GM18508 (cell line): ENCODE data around the gene RNPC3.
"Not testable (repeated sequence)": the region's sequence is repeated elsewhere in the genome, so short reads cannot be mapped to it uniquely, and the experiment has no call there.

Experiments used
- ATAC-seq: cut with Tn5 transposase; IDR thresholded peaks from one replicate; pipeline ENCODE4 v1.9.1; 2021; ENCODE audit warnings: moderate number of reproducible peaks; ENCODE audit not compliant: insufficient read depth, unreplicated experiment

Gene RNPC3

GRCh38 chr1:103546496-103546895, 21.0 kb downstream of the RNPC3 start:
- ATAC-seq: no peak

DNA sequence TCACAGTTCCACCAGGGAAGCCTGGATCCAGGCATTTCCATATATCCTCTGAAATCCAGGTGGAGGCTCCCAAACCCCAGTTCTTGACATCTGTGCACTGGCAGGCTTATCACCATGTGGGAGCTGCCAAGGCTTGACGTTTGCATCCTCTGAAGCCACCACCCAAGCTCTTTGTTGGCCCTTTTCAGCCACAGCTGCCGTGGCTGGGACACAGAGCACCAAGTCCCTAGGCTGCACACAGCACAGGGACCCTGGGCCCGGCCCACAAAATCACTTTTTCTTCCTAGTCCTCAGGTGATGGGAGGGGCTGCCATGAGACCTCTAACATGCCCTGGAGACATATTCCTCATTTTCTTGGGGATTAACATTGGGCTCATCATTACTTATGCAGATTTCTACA, 22.3 kb downstream of the RNPC3 start:
- no peak for ATAC-seq

DNA sequence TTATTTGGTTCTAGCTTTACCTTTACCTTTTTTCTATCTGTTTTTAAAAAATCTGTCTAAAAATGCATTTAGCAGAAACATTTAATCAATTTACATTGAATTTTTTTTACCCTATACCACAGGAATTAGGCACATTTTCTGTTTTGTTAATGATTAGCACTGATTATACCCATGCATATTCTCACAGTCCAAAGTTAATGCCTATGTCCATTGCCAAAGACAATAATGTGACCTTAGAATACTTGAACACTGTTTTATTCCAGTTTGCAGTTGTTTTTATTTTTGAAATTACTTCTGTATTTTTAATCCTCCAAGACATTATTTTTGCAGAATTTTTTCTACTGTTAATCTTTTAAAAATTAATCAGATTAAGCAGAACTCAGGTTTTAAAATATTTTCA, 34.9 kb downstream of the RNPC3 start:
- no peak for ATAC-seq

DNA sequence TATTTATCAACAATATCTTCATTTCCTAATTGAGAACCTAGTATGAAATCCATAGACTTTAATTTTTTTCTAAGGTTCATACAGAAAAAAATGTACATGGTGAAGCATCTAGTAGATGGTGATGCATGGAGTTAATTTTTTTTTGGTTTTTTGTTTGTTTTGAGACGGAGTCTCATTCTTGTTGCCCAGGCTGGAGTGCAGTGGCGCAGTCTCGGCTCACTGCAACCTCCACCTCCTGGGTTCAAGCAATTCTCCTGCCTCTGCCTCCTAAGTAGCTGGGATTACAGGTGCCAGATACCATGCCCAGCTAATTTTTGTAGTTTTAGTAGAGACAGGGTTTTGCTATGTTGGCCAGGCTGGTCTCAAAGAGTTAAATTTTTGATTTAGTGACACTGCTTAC, 35.6 kb downstream of the RNPC3 start:
- ATAC-seq: not testable (repeated sequence)

DNA sequence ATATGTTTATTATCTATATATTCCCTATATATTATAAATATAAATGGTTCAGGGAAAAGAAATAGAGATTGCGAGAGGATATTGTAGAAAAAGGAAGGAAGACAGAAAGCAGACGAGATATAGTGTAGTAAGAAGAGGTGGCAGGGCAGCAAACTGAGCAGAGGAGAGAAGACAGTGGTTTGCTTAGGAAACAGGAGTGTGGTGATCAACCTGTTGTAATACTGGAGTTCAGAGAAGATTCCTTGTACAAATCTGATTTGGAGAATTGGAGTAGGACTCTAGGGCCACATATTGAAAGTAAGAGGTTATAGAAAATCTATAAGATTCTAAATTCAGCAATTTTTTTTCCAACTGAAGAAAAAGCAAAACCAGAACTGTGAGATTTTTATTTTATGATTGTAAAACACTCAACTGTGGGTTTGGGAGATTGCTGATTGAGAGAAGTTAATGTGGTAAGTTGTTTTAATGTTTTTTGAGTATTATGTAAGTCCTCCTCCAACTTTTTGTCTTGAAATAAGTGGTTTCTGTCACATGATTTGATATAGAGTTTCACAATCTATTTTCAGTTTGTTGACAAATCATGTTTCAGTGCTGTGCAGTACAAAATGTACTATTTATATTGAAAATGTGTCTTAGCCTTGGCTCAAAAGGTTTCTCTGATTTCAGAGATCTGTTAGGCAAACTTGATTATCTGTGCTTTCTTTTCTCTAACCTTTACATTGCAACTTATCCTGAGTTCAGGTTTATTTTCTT, 36.3 kb downstream of the RNPC3 start:
- ATAC-seq: peak; percentile 86

DNA sequence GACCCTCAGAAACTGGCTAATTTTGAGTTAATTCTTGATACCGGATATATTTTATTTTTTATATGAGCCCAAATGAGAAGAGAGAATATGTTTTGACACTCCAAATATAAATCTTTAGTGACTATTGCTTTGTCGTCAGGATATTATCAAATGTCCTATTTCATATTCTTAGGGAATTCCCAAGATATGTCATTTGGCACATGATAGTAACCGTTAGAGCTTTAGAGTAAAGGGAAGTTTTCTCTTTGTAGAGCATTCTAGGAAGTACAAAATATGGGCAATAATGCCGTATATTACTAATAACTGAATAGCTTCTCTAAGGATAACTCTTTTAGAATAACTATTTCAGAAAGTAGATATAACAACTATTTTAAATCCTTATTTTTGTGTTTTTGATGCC, 37.6 kb downstream of the RNPC3 start:
- ATAC-seq: no peak

DNA sequence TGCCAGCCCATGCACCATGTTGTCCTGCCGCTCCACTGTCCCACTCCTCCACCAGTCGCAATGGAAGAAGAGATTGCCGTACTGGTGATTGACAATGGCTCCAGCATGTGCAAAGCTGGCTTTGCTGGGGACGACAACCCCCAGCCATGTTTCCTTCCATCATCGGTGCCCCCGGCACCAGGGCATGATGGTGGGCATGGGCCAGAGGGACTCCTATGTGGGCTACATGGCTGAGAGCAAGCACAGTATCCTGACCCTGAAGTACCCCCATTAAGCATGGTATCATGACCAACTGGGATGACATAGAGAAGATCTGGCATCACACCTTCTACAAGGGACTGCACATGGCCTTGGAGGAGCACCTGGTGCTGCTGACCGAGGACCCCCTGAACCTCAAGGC, 44.0 kb downstream of the RNPC3 start:
- no peak for ATAC-seq

- not testable (repeated sequence) for ATAC-seq
Measured at GRCh38 chr1:103571289-103571688, 45.8 kb downstream of the RNPC3 start, which contains the start of gene AMY2B. AMY2B (plus strand) TSS chr1:103571589; CDS start chr1:103571603, 14 bp downstream.

DNA sequence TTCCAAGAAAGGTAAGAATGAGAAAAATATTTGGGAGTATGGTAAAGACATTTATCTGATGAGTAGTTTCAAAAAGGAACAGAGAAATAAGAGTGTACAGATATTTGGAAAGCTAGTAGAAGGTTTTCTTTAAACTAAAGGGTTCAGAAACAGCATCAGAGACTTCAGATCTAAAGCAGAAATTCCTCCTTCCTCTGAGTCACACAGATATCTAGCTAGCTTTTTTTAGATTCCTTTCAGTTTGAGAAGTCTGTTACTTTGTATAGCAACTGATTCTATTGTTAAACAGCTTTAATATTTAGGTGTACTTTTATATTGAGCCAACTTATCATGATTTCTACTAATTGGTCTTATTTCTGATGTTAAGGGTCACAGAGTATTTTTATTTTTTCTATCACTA, 50.6 kb downstream of the RNPC3 start:
- no peak for ATAC-seq

DNA sequence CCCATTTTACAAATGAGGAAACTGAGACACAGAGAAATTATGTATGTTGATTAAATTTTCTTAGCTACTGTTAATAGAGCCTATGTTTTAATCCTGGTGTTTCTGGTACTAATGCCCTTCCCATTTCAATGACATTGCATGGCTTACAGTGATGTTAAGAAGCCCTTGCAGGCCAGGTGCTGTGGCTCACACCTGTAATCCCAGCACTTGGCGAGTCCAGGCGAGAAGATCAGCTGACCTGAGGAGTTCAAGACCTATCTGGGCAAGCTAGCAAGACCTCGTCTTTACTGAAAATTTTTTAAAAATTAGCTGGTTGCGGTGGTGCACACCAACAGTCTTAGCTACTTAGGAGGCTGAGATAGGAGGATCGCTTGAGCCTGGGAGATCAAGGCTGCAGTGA, 51.3 kb downstream of the RNPC3 start:
- not testable (repeated sequence) for ATAC-seq

DNA sequence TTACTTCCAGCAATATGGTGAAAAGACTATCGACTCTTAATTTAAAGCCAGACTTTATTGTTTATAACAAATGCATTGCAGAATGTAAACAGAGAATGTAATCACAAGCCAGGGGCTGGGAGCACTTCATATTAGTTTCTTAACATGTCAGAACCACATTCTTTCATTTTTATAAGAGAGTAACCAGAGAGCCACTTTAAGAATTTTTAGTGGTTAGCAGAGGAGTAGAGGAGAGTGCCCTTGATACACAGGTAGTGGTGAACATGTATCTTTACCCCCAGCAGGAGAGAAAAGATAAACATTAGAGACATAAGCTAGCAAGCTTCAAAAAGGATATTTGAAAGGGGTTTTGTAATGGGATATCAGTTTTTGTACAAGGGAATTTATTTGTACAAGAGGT, 57.0 kb downstream of the RNPC3 start:
- no peak for ATAC-seq

DNA sequence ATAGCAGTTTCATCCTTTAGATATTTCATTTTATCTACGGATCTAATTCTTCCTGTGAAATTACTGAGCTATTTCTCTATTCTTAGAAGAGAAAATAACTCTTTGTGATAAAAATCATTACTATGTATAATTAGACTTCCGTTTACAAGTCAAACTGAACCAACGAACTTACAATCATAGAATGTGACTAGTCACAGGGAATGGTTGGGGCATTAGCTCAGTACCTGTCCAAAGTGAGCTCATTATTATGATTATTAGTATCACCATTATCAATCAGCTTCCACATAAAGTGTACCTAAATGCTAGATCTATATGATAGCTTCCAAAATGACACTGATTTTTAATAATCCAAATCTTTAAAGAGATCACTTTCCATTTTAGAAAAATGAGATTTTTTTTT, 58.4 kb downstream of the RNPC3 start:
- ATAC-seq: no peak

DNA sequence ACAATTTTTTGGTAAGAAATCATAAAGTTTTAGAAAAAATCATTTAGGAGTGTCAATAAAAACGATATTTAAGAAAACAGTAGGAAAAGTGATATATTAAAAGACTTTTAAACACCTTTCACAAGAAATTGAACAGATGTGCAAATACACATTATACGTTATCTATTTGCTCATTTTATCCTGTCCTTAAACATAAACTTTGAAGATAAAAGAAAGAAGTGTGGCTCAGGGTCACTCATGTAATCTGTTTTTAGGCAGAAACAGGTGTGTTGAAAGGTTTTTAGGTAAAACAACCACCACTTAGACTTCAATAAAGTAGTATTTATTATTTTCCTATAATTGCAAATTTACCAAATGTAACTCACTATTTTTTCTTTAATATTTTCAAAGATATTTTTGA, 59.0 kb downstream of the RNPC3 start:
- no peak for ATAC-seq

GRCh38 chr1:103602740-103603139, 77.2 kb downstream of the RNPC3 start:
- ATAC-seq: not testable (repeated sequence)
